HG02678 (cell line): Measurements from ENCODE around the gene TBC1D1.

Source experiments
- ATAC-seq: cut with Tn5 transposase; IDR thresholded peaks from one replicate; pipeline ENCODE4 v1.9.1; 2021; ENCODE audit warnings: mild to moderate bottlenecking, moderate library complexity; ENCODE audit not compliant: unreplicated experiment

The TBC1D1 gene

DNA sequence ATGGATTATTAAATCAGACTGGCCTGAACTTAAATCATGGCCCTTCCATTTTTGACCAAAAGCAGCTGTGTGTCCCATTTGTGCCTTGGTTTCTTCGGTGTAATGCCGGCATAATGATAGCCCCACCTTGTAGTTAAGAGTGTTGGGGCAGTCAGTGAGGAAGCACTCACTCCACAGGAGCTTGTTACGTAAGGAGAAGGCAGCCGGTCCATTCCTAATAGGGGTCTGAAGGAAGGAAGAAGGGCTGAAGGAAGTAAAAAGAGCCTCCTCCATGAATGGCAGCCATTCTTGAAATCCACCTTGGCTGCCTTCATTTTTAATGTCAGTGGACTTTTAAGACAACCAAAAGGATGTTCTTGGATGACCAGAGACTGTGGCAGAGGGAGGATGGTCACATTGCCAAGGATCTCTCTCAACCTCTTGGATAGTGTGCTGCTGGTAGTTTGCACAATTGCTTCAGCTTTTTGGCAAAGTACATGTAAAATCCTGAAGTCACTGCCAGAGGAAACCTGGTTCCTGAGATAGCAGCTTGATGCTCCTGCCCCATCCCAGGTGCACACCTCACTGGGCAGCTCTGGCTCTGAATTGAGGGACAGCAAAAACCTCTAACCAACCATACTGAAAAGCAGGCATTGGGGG lies 182.8 kb downstream of the TBC1D1 start:
- ATAC-seq, result no peak

DNA sequence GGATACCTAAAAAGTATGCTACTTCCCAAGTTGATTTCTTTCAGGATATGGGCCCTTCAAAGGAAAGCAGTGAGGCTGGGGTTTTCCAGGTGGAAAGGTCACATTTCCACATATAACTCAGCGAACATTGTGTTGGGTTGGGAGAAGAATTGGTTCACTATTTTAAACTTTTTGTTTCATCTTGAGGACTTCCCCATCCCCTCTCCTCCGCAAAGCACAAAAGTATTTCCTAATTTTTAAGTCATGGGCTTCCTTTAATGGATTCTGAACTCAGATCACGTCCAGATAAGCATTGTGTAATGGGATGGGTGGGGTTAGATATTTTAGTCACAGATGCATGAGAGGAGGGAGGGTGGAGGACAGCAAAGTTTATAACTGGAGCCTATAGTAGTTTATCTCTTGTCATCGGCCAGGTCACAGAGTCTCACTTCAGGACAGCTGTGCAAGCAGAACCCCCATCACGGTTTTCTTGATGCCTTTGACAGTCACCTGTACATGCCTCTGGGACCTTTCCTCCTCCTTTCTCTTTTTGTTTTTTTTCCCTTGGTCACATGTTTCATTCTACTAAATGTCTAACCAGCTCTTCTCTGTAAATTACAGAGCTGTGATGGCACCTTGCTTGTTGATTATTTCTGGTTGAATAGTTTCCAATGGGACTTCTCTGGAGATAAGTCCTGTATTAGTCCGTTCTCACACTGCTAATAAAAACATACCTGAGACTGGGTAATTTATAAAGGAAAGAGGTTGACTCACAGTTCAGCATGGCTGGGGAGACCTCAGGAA lies 184.7 kb downstream of the TBC1D1 start:
- no peak for ATAC-seq

DNA sequence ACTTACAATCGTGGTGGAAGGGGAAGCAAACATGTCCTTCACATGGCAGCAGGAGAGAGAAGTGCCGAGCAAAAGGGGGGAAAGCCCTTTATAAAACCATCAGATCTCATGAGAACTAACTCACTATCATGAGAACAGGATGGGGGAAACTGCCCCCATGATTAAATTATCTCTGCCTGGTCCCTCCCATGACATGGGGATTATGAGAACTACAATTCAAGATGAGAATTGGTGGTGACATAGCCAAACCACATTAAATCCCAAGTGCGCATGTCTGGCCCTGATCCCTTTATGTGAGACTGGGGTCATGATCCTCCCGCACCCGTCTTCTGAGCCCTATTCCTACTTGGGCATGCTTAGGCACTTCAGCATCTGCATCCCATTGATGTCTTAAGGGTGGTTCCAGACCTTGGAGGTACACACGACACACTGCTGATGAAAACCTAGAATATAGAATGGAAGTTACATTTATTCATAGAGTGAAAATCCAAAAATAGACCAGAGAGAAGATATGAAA lies 185.3 kb downstream of the TBC1D1 start:
- ATAC-seq, result no peak

DNA sequence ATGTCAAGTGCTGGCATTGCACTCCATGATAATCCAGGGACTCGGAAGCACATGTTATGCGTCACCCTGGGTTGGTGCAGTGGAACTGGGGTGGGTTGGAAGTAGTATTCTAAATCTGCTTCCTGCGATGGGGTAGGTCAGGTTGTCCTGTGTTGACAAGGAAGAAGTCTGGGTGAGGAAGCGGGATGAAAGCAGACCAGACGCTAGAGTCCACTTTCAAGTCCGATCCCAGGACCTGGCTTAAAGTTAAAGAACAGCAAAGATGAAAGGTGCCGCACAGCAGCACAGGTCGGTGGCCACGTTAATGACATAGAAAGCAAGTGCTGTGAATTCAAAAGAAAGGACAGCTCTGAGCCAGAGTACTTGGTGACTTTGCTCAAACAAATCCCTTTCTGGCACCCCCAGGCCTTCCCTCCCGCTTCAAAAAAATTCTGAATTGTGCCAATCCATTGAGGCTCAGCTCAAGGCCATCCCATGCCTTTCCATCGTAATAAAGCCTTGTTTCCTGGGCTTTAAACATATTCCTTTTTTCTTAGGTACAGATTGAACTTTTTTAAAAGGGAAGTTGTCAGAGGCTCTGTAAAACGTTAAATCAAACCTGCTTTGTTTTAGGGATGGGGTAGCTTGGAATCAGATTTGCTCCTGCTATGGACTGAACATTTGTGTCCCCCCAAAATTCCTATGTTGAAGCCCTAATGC lies 187.1 kb downstream of the TBC1D1 start:
- ATAC-seq, result no peak

DNA sequence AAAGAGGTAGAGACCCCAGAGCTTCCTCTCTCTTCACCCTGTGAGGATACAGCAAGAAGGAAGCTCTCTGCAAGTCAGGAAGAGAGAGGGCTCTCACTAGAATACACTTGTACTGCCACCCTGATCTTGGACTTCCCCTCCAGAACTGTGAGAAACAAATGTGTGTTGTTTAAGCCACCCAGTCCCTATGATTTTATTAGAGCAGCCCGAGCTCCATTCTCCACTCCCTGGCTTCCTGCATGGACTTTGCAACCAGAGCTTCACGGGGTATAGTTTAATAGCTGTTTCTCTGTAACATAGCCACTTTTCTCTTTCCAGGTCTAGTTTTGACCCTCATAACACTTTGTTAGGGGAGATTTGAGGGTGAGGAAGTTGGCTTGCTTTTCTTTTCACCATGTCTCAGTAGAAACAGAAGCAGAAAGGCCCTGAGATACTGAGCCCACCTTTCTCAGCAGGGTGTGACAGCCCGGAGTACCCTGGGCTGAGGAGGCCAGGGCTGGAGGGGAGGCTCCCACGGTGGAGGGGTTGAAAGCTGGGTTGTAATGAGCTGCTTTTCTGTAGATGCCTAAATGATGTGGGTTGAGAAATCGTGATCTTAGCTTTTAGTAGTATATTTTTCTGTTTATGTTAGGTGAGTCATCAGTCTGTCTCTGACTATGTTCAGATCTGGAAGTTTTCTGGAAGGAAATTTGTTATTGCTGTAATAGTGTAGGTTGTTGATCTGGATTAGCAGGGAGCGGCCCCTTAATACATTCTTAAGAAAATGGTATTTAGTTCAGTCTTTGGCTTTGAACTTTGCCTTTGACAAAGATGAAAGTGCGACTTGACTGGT lies 187.9 kb downstream of the TBC1D1 start:
- no peak for ATAC-seq

DNA sequence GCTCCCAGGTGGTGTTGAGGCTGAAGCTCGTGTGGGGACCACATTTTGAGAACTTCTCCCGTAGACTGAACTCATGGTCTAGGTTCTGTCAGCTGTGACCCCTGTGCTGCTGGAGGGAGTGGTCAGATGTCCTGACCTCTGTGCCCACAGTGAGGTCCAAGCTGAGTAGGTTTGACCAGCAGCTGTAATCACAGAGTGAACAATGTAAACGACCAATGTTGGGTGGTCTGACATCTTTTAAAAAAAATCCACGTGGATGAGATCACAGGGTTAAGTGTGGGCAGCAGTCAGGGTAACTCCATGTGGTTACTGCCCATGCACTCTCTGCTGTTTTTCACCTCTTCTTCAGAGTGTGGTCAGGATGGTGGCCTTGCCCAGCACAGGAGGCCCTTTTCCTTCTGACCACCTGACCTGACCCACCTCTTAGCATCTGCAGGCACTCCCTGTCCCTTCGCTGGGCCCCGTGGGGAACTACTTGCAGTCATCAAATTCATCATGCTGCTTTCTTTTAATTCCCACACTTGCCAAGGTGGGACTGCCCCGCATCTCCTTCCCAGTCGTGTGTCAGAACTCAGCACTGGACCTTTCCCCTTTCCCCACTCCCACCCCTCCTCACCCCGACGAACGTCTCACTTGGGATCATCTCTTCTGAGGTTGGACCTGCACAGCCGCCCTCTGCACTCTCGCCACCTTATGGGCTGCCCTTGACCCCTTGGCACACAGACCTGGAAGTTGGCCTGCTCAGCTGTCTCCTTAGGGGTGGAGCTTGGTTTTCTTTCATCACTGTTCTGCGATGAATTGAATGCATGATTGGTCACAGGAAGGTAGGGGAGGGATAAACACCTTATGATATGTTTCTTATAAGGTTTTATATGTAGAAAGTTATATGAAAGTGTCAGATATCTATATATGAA lies 189.4 kb downstream of the TBC1D1 start:
- no peak for ATAC-seq

DNA sequence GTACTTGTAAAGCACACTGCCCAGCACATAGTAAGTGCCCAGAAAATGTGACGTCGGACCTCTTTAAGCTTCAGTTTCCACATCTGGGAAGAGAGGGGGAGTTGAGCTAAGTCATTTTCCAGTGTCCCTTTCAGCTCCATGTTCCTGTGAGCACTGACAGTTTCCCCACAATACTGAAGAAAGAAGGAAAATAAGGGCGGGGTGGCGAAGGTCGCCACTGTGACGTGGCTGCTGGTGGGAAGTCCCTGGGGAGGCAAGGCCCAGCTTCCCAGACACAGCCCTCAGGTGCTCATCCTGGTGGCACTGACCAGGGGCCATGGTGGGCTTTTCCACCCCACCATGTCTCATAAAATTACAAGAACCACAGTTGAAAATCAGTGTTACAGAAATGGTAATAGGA lies 191.1 kb downstream of the TBC1D1 start:
- no peak for ATAC-seq

DNA sequence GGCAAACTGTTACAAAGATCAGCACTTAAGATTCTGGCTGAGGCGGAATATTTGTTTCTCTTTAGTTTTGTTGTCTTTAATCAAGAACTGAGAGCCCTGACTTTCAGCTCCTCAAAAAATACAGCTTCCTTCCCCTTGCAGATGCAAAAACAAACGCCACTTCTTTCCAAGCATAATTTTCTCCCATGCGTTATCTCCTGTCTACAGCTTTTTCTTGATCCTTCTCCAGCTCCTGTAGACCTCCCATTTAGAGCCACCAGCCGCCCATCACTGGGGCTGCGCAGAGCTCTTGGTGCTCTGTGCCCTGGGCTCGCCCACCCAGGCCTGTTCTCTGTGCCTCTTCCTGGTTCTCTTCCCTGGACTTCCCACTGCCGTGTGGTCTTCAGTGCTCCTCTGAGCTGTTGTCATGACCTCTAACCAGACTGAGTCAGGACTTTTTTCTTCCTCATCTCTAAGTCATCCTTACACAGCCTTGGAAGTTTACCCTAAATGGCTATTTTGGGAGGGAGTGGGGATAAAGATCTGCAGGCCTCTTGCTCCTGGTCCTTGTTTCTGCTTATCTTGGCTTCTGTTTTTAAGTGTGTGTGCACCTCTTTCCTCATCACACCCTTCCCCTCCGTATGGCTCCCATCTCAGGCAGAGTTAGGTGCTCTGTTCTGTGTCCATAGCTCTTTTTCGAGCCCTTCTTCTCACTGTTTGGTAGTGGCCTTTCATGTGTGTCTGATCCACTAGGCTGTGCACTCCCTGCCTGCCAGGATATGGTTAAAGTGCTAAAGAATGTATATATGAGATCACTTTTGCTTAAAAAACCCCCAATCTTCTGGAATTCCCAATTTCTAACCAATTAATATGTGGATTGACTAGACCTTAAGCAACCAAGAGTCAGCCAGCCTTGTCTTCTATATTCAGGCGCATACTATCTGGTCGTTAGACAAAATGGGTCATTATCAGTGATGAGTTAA lies 191.8 kb downstream of the TBC1D1 start:
- ATAC-seq, result no peak

DNA sequence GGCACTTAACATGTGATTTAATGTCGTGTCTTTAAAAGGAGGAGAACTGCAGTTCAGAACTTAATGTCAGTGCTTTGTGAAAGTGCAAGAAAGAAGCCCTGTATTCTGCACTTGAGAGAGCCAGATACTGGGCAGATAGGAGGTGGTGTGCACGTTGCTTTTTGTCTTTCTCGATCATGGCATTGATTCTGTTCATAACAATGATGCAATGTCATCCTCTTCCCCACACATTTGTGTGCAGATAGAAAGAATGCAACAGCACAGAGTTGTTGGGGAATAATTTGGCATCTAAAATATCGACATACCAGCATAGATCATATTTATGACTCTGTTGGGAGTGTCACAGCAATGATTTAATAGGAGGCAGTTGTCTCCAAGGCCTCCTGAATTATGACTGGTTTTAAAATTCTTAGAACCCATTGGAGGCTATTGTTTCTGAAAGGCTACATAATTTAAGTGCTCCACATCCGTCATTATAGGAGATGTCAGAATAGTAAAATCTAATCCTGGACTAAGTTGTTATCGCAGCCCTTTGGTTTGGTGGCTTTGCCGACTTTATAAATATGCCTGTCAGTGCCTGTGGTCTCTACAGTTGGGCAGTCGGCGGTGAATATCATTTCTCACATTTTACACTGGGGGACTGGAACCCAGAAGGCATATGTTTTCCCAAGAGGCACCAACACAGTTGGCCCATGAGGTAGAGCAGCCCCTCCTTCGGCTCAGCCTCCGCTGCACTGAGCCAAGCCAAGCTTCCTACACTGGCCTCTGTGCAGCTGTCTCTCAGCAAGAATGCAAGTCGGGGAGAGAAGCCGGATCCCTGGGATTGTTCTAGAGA lies 194.2 kb downstream of the TBC1D1 start:
- ATAC-seq, result no peak

DNA sequence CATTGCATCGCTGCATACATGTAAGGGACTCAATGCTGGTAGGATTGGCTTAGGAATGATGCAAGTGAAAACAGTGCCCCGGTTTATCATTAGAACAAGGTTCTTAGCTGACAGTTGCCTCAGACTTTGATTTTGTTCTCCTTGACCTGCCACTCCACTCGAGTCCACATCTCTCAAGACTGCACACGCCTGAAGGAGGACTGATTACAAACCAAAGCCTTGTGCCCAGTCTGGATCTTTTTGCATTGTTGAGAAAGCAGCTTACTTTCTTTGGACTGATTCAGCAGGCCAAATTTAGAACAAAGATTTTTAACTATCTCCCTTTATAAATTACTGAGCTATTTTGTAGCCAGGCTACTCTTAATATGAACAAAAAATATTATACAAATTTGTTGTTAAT lies 194.9 kb downstream of the TBC1D1 start:
- ATAC-seq, result no peak

DNA sequence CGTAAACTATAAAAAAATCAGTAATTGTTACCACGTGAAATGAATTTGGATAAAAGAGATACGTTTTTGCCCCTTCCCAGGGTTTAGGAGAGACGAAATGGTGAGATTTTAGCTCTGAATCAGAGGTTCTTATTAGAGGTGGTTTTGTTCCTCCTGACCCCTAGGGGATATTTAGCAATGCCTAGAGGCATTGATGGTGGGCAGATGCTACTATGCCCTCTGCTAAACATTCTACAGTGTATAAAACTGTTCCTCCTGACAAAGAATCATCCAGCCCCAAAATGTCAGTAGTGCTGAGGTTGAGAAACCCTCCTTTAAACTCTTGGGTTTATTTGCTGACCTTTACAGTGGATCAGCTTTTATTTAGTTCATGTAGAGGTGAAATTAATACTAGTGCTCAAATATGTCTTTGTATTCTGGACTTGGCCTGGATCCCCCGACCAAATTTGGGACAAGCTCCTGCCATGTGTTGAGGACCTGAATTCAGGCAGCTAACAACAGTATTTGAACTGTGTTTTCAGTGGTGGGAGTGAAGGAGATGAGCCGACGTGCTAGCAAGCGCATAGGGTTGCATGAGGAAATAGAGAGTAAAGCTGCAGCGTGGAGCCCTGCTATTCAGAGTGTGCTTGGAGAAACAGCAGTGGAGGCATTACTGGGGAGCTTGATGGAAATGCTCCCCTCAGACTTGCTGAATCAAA lies 195.4 kb downstream of the TBC1D1 start:
- no peak for ATAC-seq

DNA sequence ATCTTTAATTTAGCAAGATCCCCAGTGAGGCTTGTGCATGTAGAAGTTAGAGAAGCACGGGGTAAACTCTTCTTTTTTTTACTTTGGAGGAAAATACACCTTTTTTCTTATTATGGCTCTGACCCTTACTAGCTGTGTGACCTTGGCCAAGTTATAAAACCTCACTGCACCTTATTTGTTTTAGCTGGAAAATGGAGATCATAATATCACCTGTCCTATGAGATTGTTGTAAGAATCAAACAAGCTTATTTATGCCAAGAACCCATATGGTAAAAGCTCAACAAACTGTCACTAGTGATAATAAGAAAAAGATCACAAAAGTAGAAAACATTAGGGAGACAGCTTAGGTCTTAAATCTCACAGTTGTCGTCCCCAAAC lies 196.0 kb downstream of the TBC1D1 start:
- no peak for ATAC-seq

DNA sequence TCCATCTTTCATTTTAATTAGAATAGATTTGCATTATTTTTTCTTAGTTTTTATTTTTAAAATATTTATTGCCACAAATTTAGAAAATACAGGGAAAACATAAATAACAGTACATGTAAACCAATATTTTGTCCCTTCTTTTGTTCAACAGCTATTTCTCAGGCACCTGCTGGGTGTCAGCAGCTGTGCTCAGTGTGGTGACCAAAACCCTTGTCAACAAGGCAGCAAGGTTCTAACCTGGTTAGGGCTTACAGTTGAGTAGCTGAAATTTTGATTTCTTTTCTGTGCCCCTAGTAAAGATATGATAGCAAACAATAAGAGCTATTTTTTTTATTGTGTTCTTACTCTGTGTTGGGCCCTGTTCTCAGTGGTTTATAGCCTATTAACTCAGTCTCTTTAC lies 197.4 kb downstream of the TBC1D1 start:
- no peak for ATAC-seq

DNA sequence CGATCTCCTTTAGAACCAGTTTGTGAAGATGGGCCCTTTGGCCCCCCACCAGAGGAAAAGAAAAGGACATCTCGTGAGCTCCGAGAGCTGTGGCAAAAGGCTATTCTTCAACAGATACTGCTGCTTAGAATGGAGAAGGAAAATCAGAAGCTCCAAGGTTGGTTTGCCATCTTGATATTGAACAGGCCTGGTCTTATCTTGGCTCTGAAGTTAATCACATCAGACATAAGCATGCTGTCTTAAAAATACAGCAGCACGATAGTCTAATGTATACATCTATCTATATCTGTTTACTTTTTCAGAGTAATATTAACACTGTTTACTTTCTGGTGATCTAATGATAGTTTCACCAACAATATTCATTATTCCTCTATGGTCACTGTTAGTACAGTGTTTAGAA lies 199.1 kb downstream of the TBC1D1 start:
- ATAC-seq, result no peak

DNA sequence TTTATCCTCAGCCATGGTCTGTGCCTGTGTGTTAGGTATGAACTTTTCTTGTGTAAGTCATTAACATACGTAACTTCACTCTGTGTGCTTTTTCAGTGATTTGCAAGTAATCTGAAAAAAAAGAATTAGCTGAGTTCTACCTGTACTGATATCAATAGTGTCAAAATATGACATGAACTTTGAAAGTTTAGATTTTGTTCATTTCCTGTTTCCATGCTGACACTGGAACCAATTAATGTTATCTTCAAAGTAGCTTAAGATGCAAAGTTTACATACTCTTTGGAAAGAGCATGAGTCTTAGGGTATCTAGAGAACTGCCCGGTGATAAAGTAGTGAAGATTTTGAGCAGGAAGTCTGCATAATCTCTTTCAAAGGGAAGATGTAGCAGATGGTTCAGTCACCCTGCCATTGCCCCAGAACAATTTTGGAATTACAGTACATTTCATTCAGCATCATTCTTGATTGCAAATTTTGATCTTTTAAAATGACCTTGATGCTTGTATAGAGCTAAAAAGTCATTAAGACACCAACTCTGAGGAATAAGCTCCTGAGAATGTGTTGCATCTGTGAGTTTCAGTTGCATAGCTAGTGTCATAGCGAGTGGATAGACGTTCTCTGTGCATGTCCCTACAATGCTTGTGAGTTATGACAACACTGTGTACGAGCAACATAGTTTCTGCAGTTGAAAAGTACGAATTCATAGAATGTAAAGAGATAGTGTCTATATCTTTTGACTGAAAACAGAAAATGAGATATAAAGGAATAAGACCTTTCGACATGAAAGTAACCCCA lies 199.8 kb downstream of the TBC1D1 start:
- ATAC-seq, result no peak

DNA sequence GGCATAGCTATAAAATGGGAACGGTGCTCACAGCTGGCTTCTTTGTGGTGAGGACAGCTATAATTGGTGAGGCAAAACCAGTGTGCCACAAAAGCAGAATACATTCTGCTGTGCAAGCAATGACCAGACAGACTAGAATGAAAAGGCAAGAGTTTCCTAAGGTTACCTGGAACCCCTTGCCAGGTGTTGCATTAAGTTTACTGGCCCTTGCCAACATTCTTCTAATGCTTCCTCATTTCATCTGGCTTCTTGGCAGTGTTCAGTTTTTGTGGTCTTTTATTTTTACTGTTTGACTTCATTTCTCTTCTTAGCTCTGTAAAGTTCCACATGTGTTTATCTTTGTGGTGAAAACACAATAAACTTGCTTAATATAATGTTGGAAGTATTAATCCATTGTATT lies 200.8 kb downstream of the TBC1D1 start:
- ATAC-seq, result no peak

DNA sequence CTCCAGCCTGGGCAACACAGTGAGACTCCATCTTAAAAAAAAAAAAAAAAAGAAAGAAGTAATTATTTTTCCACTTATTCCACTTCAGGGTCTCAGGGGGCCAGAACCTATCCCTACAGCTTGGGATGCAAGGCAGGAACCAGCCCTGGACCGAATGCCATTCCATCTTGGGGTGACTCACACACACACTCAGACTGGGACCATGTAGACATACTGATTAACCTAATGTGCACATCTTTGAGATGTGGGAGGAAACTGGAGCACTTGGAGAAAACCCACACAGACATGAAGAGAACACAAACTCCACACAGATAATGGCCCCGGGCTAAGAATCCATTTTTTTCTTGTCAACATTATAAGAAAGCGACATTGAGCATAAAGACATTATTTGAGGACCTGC lies 201.8 kb downstream of the TBC1D1 start:
- ATAC-seq, result no peak
